GOT3 (cell line): ENCODE results near the gene GJB1.

Source experiments
- DNase-seq: peaks from one replicate; lab custom pipeline; 2025; ENCODE audit warnings: mixed read lengths; lab: John Stamatoyannopoulos, UW

GJB1 gene

DNA sequence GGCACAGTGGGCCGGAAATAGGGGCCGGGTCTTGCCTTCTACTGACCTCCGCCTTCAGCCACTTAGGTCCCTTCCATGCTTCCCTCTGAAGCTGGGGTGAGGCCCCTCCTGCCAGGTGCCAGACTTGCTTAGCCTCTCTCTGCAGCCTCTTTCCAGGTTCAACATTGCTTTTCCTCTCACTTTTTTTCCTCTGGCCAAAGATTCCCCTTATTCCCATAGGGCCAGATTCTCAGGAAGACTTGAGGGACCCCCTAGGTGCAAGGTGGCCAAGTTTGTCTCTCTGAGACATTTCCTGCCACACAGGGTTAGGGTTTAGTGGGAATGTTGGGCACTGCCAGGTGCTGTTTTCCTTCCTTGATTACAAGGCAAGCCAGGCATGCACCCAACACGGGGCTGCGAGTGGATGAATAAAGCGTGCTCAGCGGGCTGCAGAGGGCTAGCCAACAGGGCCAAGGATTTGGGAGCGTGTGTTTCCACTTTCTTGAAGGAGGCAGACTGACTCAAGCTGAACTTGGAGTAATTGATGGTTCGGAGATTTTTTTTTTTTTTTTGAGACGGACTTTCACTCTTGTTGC lies 7.6 kb upstream of the GJB1 start:
- DNase-seq, result no peak

DNA sequence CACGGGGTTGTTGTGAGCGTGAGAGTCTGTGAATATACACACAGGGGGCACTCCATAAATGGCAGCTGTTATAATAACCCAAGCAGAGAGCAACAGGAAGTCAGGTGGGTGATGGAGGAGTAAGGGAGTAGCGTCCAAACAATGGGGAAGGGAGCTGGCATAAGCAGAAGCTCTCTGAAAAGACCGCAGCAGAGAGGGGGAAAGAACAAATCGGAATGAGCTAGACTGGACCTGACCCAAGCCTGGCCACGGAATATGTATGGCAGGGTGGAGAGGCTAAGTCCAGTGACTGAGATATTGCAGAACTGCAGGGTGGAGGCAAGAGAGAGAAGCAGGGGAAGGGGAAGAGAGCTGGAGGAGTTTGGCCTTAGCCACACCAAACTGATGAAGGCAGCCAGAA lies 6.5 kb upstream of the GJB1 start:
- DNase-seq, result no peak

GRCh38 chrX:71217298-71217697 lies 5.7 kb upstream of the GJB1 start:
- DNase-seq, result no peak

DNA sequence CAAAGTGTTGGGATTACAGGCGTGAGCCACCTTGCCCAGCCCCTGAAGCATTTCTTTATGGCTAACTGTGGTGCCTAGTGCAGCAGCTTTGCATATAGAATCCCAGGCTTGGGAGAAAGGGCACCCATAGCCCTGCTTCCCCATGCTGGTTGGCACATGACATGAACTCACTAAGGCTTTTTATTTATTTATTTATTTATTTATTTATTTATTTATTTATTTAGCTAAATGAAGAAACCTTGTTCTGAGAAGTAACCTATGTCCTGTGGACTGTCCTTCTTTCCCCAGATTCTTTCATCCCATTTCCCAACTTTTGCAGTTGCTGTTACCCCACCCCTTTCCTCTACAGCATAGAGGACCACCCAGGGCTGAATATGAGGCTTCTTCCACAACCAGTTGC lies 1.9 kb upstream of the GJB1 start:
- no peak for DNase-seq

DNA sequence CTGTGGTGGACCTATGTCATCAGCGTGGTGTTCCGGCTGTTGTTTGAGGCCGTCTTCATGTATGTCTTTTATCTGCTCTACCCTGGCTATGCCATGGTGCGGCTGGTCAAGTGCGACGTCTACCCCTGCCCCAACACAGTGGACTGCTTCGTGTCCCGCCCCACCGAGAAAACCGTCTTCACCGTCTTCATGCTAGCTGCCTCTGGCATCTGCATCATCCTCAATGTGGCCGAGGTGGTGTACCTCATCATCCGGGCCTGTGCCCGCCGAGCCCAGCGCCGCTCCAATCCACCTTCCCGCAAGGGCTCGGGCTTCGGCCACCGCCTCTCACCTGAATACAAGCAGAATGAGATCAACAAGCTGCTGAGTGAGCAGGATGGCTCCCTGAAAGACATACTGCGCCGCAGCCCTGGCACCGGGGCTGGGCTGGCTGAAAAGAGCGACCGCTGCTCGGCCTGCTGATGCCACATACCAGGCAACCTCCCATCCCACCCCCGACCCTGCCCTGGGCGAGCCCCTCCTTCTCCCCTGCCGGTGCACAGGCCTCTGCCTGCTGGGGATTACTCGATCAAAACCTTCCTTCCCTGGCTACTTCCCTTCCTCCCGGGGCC lies 1.2 kb downstream of the GJB1 start:
- DNase-seq, result no peak

- no peak for DNase-seq
Measured at GRCh38 chrX:71225009-71225408, 2.0 kb downstream of the GJB1 start.

GRCh38 chrX:71225676-71226075 lies 2.7 kb downstream of the GJB1 start:
- no peak for DNase-seq

DNA sequence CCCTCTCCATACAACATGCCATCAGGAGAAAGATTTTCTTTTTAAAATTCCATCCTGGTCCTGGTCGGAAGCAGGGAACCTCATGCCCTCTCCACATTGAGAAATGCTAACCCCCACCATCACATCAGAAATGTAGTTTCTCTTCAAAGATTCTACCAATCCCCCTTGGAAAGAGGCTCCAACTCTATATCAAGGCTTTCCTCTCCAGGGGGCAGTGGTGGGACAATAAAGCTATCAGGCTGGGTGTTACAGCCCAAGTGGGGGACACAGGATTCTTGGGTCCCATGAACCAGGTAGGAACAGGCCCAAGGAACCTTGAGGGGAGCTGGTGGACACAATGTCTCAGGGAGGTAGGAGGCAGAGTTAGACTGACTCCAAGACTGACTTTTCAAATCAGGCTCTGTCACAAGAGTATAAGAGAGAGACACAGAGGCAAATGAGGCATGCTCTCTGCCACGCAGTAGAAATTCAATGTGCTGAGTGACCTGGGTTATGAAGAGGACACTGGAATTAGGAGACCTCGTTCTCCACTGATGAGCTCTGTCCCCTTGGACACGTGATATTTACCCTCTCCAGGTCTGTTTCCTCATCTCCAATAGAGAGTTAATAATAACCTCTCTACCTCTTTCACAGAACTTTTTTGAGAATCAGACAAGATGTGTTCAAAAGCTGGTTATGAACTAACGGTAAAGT lies 4.5 kb downstream of the GJB1 start:
- no peak for DNase-seq

GRCh38 chrX:71228063-71228642 lies 5.1 kb downstream of the GJB1 start:
- DNase-seq, result no peak

GRCh38 chrX:71235482-71235881 lies 12.5 kb downstream of the GJB1 start:
- DNase-seq, result no peak

- DNase-seq, result no peak
Measured at GRCh38 chrX:71236836-71237235, 13.8 kb downstream of the GJB1 start.

DNA sequence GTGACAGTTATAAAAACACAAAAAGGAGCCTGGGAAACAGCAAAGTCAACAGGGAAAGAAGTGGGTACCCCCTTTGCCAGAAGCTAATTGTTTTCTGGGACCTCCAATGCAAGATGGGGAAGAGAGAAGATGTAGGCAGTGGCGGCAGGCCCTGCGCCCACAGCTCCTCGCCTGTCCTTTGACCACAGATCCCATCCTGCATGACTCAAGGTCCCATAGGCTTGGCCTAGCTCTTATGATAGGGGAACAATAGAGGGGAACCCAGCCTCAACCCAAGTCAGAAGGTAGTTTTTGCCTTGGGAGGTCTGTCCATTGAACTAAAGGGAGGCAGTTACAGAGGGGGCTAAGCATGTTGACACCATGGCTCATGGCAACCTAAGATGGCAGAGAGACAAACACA lies 16.8 kb downstream of the GJB1 start:
- DNase-seq, result no peak

DNA sequence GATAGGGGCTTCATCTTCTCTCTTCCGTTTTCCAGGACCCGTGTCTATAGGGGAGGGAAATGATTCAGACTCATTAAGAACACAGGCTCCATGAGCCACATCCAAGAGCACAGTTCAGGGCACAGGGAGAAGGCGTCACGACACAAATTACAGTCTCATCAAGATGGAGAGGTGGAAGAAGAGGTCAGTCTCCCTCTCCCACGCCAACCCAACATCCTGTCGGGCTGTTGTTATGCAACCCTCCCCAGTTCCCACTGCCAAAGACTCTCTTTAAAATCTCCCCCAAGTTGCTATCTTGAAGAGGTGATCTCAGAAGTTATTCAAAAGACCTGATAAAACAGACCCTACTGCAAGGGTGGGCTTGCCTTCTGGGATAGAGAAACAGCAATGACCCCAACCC lies 18.3 kb downstream of the GJB1 start:
- DNase-seq, result no peak

GRCh38 chrX:71244359-71245128 lies 21.5 kb downstream of the GJB1 start:
- no peak for DNase-seq

- DNase-seq, result no peak
Measured at GRCh38 chrX:71245159-71245558, 22.1 kb downstream of the GJB1 start.

DNA sequence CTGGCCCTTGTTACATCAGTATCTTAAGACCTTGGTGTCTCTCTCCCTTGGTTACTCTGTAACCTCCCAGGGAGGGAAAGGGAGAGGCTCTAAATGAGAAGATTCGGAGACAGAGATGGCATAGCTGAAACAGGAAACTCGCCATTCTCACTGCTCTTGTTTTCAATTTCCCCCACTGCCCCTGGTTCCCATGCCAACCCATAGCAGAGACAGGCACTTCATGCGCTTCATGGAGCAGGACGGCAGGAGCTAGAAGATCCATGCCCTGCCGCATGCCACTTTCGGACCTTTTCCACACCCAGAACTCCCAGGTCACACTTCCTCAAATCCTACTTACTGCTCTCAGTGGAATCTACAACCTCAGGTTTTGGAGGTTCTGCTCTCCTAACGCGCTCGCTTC lies 27.8 kb downstream of the GJB1 start:
- DNase-seq, result no peak

DNA sequence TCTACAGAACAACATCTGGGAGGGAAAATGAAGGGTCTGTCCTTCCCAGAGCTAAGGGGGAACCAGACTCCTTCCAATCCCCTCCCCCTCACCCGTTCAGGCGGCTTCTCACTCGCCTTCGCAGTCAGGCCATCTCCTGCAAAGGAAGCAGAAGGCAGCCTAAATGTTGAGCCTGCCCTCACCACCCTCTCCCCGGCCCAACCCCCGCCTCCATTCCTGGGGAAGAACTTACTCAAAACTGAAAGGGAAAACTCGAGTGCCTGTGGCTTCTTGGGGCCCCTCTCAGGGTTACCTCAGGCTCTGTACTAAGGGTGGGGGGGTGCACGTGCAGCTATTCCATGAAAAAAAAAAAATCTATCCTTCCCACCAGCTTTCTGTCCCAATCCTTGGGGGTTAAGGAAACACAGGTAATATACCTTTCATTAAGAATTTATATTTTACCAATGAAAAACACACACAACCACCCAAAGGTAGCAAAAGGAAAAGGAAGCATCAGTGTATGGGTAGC lies 28.5 kb downstream of the GJB1 start:
- DNase-seq, result no peak

DNA sequence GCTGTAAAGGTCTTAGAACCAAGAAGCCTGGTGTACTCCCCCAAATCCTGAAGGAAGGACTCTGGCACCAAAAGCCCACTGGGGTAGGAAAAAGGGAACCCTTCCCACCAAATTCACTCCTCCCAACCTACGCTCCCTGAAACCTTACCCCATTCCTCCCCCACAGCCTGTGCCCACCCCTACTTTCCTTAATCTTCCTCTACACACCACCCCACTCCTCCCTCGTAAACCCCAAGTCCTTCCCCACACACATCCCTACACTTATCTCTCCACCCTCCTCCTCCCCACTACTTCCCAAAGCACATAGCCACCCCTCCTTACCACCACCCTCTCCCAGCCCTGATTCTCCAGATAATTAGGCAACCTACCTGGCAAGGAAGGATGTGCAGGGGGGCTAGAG lies 29.2 kb downstream of the GJB1 start:
- no peak for DNase-seq

DNA sequence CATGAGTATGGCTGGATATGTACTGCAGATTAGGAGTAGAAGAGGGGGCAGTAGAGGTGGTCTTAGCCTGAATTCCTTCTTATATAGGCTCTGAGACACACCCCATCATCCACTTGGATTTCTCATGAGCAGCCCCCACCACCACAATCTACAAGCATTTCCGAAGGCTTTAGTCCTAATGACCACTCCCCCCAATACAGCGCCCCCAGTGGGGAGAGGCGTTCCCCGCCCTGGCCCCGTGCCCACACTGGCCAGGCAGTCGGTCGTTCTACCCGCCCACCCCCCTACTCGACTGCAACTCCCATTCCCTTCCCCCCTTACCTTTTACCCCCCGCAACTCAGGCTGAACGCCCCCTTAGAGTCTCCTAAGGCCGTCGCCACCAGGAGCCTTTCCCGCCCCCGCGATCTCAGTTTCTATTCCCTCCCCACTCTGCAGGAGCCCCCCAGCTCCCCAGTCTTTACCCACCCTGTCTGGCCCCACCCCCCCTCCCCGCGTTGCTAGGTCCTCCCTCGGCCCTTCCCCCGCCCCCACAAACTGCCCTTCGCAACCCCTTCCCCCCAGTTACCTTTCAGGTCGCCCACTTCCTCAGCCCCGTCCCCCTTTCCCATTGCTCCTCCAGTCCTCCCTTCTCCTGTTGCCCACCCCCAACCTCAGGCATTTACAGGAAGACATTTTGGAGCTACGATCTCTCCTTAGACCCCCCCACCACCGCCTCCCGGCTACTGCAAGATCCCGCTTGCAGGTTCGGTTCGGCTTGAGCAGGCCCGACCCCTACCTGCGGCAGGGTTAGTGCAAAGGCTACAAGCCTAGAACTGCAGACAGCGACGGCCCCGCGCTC lies 30.4 kb downstream of the GJB1 start:
- DNase-seq, result no peak

DNA sequence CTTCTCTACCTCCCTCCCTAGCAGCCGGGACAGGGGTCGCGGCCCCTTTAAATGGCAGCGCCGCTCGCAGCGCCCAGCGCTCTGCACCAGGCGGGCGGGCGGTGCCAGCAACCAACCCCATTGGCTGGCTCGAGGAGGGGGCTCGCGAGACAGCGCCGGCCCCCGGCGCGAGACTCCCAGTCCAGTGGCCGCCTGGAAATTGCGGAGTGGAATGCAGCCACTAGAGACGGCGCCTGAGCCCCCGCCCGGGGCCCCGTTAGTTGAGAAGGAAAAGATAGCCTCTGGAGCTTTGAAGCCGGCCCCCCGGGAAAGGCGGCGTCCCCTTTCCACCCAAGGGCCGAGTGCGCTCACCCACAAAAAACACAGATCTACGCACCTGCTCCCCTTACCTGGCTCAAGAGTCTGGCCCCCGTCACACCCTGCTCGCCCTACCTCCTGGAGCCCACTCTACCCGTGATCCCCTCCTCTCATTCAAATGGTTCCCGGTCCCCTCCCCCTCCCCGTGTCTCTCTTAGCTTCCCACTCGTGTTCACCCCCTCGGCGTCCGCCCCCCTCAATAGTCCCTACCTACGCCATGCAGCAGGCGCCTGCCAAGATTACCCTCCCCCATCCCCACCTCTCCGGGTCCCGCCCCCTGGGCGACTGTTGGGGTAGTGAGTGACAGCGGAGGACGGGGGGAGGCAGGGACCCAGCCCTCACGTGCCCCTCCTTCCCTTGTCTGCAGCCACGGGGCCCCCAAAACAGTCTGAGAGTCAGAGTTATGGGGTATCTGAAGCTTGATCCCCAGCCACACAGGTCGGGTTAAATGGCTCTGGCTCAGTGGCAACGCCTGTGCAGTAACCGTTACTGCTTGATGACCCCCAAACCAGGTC lies 31.3 kb downstream of the GJB1 start, which contains the start of gene ZMYM3:
Gene ZMYM3, minus strand, starts transcription at position 49 of the 872 bp plus-strand sequence. CDS start 885 bp downstream, outside the sequence.
- peak; percentile 18 for DNase-seq
